ENCODE results near the gene FAM162A. TPM values are rescaled to one million over a fixed set of nuclear protein-coding genes. Genes with fewer than 3 reads are reported as not detected.

Gene FAM162A
- total and polyA plus RNA-seq, 2 experiments from 2014 or later, result 209 to 642 TPM

DNA sequence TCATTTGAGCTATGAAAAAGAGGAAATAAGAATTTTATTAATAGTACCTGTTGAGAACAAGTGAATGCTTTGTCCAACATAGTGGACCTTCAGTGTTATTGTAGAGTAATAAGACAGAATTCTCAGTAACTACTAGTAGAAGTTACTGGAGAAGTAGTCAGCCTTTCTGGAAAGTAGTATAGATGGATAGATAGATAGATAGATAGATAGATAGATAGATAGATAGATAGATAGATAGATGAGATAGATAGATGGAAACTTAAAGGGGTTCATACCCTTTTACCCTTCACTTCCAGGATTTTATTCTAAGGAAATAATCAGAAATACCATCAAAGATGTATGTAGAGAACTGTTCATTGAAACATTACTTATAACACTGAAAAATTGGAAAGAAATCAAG, 5.2 kb downstream of the FAM162A start:
- Histone ChIP-seq H3K4me3 (no peak overlapping the region), H3K4me1 (ENCODE audit: low read depth) (peaks cover 11% of the 10 kb centered on the region), H3K27ac (no peak overlapping the region), H3K36me3 (peaks cover 5% of the 10 kb centered on the region), H3K9me3 (ENCODE audit: low read depth) (no peaks in the 10 kb centered on the region), H3K27me3 (no peaks in the 10 kb centered on the region)
- DNase-seq (ENCODE audit: low read depth in 1 of 2, low spot score in 1 of 2), result no peak
- TF ChIP-seq, protein P1, sequence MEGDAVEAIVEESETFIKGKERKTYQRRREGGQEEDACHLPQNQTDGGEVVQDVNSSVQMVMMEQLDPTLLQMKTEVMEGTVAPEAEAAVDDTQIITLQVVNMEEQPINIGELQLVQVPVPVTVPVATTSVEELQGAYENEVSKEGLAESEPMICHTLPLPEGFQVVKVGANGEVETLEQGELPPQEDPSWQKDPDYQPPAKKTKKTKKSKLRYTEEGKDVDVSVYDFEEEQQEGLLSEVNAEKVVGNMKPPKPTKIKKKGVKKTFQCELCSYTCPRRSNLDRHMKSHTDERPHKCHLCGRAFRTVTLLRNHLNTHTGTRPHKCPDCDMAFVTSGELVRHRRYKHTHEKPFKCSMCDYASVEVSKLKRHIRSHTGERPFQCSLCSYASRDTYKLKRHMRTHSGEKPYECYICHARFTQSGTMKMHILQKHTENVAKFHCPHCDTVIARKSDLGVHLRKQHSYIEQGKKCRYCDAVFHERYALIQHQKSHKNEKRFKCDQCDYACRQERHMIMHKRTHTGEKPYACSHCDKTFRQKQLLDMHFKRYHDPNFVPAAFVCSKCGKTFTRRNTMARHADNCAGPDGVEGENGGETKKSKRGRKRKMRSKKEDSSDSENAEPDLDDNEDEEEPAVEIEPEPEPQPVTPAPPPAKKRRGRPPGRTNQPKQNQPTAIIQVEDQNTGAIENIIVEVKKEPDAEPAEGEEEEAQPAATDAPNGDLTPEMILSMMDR (IDR thresholded peaks at IDR 0.05; ENCODE audit: low read depth, low read length), result no peak

- DNase-seq (ENCODE audit: low read depth in 1 of 2, low spot score in 1 of 2), result no peak
- no peak overlapping the region for H3K27ac ChIP-seq
- peaks cover 5% of the 10 kb centered on the region for H3K36me3 ChIP-seq
- no peak overlapping the region for H3K4me3 ChIP-seq
- no peaks in the 10 kb centered on the region for H3K9me3 ChIP-seq (ENCODE audit: low read depth)
- no peaks in the 10 kb centered on the region for H3K27me3 ChIP-seq
- H3K4me1 ChIP-seq (ENCODE audit: low read depth), result peaks cover 11% of the 10 kb centered on the region
- TF ChIP-seq, protein P1 (IDR thresholded peaks at IDR 0.05; ENCODE audit: low read depth, low read length), result no peak
Observed at GRCh38 chr3:122389892-122390291, 5.9 kb downstream of the FAM162A start.

DNA sequence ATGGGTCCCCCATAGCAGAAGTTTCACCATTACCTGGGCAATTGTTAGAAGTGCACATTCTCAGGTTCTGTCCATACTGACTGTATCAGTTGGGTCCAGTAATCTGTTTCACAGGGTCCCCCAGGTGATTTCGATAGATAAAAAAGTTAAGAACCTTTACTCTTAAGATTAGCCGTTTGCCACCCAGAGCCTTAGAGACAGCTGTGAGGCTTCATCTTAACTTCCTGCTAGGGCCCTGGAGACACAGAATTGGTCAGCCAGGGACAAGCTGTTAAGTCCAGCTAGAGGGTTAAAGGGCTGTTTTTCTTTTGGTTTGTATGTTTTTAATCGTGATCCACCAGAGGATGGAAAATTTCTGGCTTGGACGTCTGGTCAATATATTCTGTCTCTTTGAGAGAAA, 6.7 kb downstream of the FAM162A start:
- Histone ChIP-seq H3K4me1 (ENCODE audit: low read depth) (peaks cover 9% of the 10 kb centered on the region), H3K27ac (no peak overlapping the region), H3K4me3 (no peak overlapping the region), H3K36me3 (peaks cover 5% of the 10 kb centered on the region), H3K9me3 (ENCODE audit: low read depth) (no peaks in the 10 kb centered on the region), H3K27me3 (no peaks in the 10 kb centered on the region)
- TF ChIP-seq, protein P1 (IDR thresholded peaks at IDR 0.05; ENCODE audit: low read depth, low read length), result no peak
- peak in 1 of 2 donors; percentile 9 for DNase-seq (ENCODE audit: low read depth in 1 of 2, low spot score in 1 of 2)

DNA sequence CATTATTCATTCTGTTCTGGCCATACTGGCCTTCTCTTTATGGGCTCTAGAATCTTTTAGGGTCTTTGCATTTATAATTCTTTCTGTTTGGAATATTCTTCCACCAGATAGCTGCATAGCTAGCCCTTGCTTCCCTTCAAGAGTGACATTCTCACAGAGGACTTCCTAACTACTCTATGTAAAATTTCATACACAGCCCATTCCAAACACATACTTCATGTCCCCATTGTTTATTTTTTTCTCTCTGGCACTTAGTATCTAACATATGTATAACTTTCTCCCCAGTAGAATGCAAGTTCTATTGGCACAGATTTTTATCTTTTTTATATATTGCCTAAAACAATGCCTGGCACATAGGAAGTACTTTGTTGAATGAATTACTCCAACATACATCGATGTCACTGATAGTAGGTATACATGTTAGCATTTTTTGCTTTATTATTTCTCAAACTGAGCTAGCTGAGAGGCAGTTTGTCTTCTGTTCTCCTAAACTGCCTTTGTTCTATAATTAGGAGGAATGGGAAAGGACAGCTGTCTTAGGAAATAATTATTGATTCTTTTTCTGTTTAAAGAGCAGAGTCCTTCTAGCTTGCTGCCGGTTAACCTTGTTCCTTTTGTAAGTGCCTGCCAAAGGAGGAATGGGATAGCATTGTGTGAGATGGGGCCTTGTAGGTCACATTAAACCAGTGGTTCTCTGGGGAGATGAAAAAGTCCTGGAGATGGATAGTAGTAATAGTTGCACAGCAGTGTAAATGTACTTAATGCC, 7.9 kb downstream of the FAM162A start:
- TF ChIP-seq, protein P1 (IDR thresholded peaks at IDR 0.05; ENCODE audit: low read depth, low read length), result no peak

DNA sequence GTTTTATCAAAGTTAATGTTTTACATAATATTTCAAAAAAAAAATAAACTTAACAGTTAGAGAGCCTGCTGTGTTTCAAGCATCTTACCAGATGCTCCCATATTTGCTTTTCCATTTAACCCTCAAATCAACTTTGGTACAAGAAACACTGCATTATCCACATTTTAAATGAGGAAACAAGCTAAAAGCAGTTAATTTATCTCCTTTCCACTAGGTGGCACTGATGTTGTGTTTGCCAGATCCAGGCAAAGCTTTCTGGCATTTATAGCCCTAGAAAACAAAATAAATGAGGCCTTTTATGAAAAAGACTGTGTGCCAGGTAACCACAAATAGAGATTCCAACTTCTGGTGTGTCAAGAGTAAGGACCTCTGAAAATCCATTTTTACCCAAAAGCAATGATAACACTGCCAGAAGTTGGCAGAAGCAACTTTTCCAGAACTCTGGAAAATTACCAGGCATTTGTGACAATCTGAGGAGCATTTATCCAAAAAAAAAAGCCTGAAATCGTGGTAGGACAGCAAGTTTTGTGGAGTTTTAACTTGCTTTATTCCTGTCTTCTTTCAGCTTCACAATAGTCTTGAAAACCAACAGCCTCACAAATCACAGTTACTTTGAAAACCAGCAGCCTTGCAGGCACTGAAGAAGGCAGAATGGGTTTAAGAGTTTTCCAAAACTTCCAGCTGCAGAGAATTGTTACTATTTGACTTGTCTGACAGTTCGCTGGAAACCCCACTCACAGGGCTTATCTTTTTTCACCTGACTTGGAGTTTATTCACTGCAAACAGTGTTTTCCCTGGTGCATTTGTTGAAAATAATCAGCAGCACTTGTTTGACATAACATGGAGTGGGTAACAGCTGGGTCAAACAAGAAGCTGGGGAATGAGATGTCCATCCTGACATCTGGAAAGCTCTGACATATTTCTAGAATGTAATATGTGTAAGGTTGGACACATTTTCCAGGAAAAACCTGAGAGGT, 9.2 kb downstream of the FAM162A start:
- Histone ChIP-seq H3K27ac (peak overlapping the region; percentile 76), H3K4me3 (no peak overlapping the region), H3K27me3 (no peaks in the 10 kb centered on the region), H3K4me1 (ENCODE audit: low read depth) (peaks cover 2% of the 10 kb centered on the region), H3K9me3 (ENCODE audit: low read depth) (no peaks in the 10 kb centered on the region), H3K36me3 (peaks cover 5% of the 10 kb centered on the region)
- DNase-seq (ENCODE audit: low read depth in 1 of 2, low spot score in 1 of 2), result peak; percentile 34 to 72
- TF ChIP-seq, protein P1 (IDR thresholded peaks at IDR 0.05; ENCODE audit: low read depth, low read length), result peak; percentile 68

More for the DNA sequence above, 7.9 kb downstream of the FAM162A start:
- DNase-seq (ENCODE audit: low read depth in 1 of 2, low spot score in 1 of 2), result no peak
- Histone ChIP-seq H3K9me3 (ENCODE audit: low read depth) (no peaks in the 10 kb centered on the region), H3K4me3 (no peak overlapping the region), H3K36me3 (peaks cover 5% of the 10 kb centered on the region), H3K27me3 (no peaks in the 10 kb centered on the region), H3K27ac (peak overlapping the region; percentile 53), H3K4me1 (ENCODE audit: low read depth) (peaks cover 2% of the 10 kb centered on the region)

Measured in cardiac muscle cell (in vitro differentiated cells and primary cell).